HFF-Myc (cell line): ENCODE results near the gene GSG1.
"Not testable (repeated sequence)": the region's sequence is repeated elsewhere in the genome, so short reads cannot be mapped to it uniquely, and the experiment has no call there.

Source experiments
- DNase-seq: peaks from one replicate; pipeline ENCODE4 v3.0.0-alpha.2; 2011; ENCODE audit warnings: low read depth; ENCODE audit errors: extremely low read depth
- H3K4me3 ChIP-seq: replicated peaks from 2 replicates; pipeline ENCODE4 v1.5.1; 2011; ENCODE audit warnings: low read depth, mild to moderate bottlenecking, control low read depth, low read length
- TF ChIP-seq, protein P1 (sequence below): IDR thresholded peaks from 2 replicates; pipeline ENCODE4 v1.5.1; 2012; ENCODE audit warnings: mild to moderate bottlenecking, low read depth, low read length, control low read depth; ENCODE audit errors: missing control alignments

GSG1 gene

DNA sequence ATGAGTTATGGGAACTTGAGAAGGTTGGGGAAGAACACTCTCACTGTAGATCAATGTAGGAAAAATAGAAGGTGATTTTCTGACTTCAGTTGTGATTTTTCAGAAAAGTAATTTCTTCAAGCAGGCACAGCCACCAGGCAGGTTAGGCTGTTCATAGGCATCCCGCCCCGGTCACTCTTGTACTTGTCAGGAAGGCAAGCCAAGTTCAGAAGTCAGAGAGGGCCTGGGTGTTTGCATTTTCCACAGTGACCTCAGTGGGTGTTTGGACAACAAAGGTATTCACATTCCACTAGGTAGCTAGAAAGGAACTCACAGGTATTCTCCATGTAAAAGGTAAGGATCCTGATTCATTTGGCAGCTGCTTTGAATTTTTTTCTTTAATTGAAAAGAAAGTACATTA lies 62.2 kb downstream of the GSG1 start:
- no peak for DNase-seq
- TF ChIP-seq, protein P1, sequence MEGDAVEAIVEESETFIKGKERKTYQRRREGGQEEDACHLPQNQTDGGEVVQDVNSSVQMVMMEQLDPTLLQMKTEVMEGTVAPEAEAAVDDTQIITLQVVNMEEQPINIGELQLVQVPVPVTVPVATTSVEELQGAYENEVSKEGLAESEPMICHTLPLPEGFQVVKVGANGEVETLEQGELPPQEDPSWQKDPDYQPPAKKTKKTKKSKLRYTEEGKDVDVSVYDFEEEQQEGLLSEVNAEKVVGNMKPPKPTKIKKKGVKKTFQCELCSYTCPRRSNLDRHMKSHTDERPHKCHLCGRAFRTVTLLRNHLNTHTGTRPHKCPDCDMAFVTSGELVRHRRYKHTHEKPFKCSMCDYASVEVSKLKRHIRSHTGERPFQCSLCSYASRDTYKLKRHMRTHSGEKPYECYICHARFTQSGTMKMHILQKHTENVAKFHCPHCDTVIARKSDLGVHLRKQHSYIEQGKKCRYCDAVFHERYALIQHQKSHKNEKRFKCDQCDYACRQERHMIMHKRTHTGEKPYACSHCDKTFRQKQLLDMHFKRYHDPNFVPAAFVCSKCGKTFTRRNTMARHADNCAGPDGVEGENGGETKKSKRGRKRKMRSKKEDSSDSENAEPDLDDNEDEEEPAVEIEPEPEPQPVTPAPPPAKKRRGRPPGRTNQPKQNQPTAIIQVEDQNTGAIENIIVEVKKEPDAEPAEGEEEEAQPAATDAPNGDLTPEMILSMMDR: no peak
- H3K4me3 ChIP-seq: no peak overlapping the region

DNA sequence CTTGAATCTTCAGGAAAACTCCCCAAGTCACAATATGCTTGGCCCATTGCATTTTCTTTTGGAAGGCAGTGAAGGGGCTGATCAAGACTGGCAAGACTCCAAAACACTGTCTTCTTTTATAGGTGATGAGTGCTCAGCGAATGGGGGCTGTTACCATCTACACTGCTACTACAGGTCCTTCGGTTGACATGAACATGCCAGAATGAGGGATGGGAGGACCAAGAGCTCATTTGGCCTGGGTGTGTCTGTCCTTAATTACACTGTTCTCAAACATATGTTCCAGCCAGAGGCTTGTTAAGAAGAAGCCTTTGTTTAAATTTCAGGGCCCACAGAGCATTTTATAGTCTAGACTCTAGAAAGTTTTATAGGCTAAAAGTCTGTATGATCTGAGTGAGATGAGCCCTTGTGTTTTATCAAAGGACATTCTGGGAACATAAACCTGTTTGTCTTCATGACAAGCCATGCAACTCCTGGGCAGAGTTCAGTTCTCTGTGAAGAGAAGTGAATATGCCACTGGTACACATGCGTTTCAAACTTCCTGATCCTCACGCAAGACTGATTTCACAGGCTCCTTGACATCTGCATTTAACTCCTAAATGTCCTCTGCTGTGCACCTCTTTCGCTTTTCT lies 64.0 kb downstream of the GSG1 start:
- DNase-seq: no peak
- TF ChIP-seq, protein P1: no peak
- no peak overlapping the region for H3K4me3 ChIP-seq

DNA sequence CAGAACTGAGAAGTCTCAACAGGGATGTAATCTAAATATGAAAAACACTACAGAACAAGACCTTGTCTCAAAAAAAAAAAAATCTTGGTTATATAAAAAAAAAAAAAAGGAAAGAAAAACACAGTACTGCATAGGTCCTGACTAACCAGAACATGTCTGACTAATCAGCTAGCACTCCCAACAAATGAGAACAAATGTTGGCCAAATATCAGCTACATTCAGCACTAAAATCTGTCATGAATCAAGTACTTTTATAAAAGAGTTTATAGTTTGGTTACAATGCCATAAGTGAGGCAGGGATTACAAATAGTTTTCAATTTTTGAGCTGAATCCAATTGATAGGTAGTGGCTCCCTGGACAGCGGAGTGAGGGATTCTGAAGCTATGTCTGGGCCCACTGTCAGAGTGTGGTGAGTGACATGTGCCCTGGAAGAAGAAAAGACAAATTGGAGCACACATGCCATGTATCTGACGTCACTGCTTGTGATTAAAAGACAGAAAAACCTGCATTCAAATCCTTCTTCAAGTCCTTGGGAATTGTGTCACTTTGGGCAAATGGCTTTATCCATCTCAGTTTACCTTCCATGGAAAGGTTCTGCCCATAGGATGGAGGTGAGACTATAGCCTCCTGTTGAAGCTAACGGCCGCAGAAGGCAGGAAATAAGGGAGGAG lies 64.8 kb downstream of the GSG1 start:
- H3K4me3 ChIP-seq: no peak overlapping the region
- TF ChIP-seq, protein P1: no peak
- DNase-seq: no peak

DNA sequence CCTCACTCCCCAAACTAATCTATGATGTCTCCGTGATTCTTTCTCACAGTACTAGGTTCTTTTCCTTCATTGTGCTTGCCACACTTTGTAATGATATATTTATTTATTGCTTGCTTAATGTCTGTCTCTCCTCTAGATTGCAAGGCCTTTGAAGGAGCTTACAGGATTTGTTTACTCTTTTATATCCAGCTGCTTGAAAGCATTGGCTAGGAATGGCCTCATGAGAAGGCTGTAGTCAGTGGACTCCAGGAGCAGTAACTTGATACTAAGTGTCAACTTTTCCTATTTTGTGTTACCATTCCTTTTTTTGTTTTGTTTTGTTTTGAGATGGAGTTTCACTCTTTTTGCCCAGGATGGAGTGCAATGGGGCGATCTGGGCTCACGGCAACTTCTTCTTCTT lies 66.6 kb downstream of the GSG1 start:
- TF ChIP-seq, protein P1: no peak
- no peak overlapping the region for H3K4me3 ChIP-seq
- DNase-seq: no peak

DNA sequence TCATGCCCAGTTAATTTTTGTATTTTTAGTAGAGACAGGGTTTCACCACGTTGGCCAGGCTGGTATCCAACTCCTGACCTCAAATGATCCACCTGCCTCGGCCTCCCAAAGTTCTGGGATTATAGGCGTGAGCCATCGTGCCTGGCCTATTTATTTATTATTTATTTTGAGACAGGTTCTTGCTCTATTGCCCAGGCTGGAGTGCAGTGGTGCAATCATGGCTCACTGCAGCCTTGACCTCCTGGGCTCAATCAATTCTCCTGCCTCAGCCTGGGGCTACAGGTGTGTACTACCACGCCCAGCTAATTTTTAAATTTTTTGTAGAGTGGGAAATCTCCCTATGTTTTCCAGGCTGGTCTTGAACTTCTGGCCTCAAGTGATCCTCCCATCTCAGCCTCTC lies 68.1 kb downstream of the GSG1 start:
- not testable (repeated sequence) for DNase-seq, H3K4me3 ChIP-seq
